ENCODE measurements around the gene DNAH11.
"Not testable (repeated sequence)": the region's sequence is repeated elsewhere in the genome, so short reads cannot be mapped to it uniquely, and the experiment has no call there.

Gene DNAH11

GRCh38 chr7:21675255-21675654 is 132.4 kb downstream of the DNAH11 start:
- FAIRE-seq (no peak), DNase-seq (ENCODE audit: insufficient read length, low spot score) (no peak)
- TF ChIP-seq POLR2A (IDR thresholded peaks at IDR 0.05; ENCODE audit: low read depth, low read length) = no peak

GRCh38 chr7:21690705-21691104 is 147.9 kb downstream of the DNAH11 start:
- no peak for FAIRE-seq
- TF ChIP-seq POLR2A (IDR thresholded peaks at IDR 0.05; ENCODE audit: low read depth, low read length) = no peak
- no peak for DNase-seq (ENCODE audit: insufficient read length, low spot score)

GRCh38 chr7:21691146-21691545 is 148.3 kb downstream of the DNAH11 start:
- not testable (repeated sequence) for FAIRE-seq; DNase-seq (ENCODE audit: insufficient read length, low spot score)

- not testable (repeated sequence) for FAIRE-seq; DNase-seq (ENCODE audit: insufficient read length, low spot score)
Measured at GRCh38 chr7:21700587-21700986, 157.7 kb downstream of the DNAH11 start.

- TF ChIP-seq POLR2A (IDR thresholded peaks at IDR 0.05; ENCODE audit: low read depth, low read length) = no peak
- FAIRE-seq = no peak
- no peak for DNase-seq (ENCODE audit: insufficient read length, low spot score)
Measured at GRCh38 chr7:21702303-21702702, 159.5 kb downstream of the DNAH11 start.

- no peak for TF ChIP-seq POLR2A (IDR thresholded peaks at IDR 0.05; ENCODE audit: low read depth, low read length)
- FAIRE-seq (no peak), DNase-seq (ENCODE audit: insufficient read length, low spot score) (no peak)
Measured at GRCh38 chr7:21704359-21704758, 161.5 kb downstream of the DNAH11 start.

GRCh38 chr7:21706131-21706530 is 163.3 kb downstream of the DNAH11 start:
- TF ChIP-seq POLR2A (IDR thresholded peaks at IDR 0.05; ENCODE audit: low read depth, low read length) = no peak
- FAIRE-seq = no peak
- DNase-seq (ENCODE audit: insufficient read length, low spot score) = no peak

GRCh38 chr7:21707566-21707965 is 164.7 kb downstream of the DNAH11 start:
- no peak for DNase-seq (ENCODE audit: insufficient read length, low spot score)
- no peak for TF ChIP-seq POLR2A (IDR thresholded peaks at IDR 0.05; ENCODE audit: low read depth, low read length)
- FAIRE-seq = no peak

- FAIRE-seq (no peak), DNase-seq (ENCODE audit: insufficient read length, low spot score) (no peak)
Measured at GRCh38 chr7:21708096-21708495, 165.3 kb downstream of the DNAH11 start.

GRCh38 chr7:21717323-21717722 is 174.5 kb downstream of the DNAH11 start:
- FAIRE-seq (no peak), DNase-seq (ENCODE audit: insufficient read length, low spot score) (no peak)
- no peak for TF ChIP-seq POLR2A (IDR thresholded peaks at IDR 0.05; ENCODE audit: low read depth, low read length)

More at GRCh38 chr7:21708096-21708495, 165.3 kb downstream of the DNAH11 start:
- no peak for TF ChIP-seq POLR2A (IDR thresholded peaks at IDR 0.05; ENCODE audit: low read depth, low read length)

- DNase-seq (ENCODE audit: insufficient read length, low spot score) (no peak), FAIRE-seq (no peak)
Measured at GRCh38 chr7:21718391-21718790, 175.6 kb downstream of the DNAH11 start.

GRCh38 chr7:21719846-21720245 is 177.0 kb downstream of the DNAH11 start:
- FAIRE-seq (no peak), DNase-seq (ENCODE audit: insufficient read length, low spot score) (no peak)
- no peak for TF ChIP-seq POLR2A (IDR thresholded peaks at IDR 0.05; ENCODE audit: low read depth, low read length)

More at GRCh38 chr7:21718391-21718790, 175.6 kb downstream of the DNAH11 start:
- no peak for TF ChIP-seq POLR2A (IDR thresholded peaks at IDR 0.05; ENCODE audit: low read depth, low read length)

- no peak for TF ChIP-seq POLR2A (IDR thresholded peaks at IDR 0.05; ENCODE audit: low read depth, low read length)
- DNase-seq (ENCODE audit: insufficient read length, low spot score) (no peak), FAIRE-seq (no peak)
Measured at GRCh38 chr7:21722371-21722770, 179.5 kb downstream of the DNAH11 start.

GRCh38 chr7:21724562-21724961 is 181.7 kb downstream of the DNAH11 start:
- DNase-seq (ENCODE audit: insufficient read length, low spot score) (no peak), FAIRE-seq (no peak)
- no peak for TF ChIP-seq POLR2A (IDR thresholded peaks at IDR 0.05; ENCODE audit: low read depth, low read length)

GRCh38 chr7:21730399-21730798 is 187.6 kb downstream of the DNAH11 start:
- FAIRE-seq = no peak
- no peak for DNase-seq (ENCODE audit: insufficient read length, low spot score)
- TF ChIP-seq POLR2A (IDR thresholded peaks at IDR 0.05; ENCODE audit: low read depth, low read length) = no peak

- no peak for DNase-seq (ENCODE audit: insufficient read length, low spot score)
- TF ChIP-seq POLR2A (IDR thresholded peaks at IDR 0.05; ENCODE audit: low read depth, low read length) = no peak
- no peak for FAIRE-seq
Measured at GRCh38 chr7:21731977-21732376, 189.1 kb downstream of the DNAH11 start.

GRCh38 chr7:21732956-21733355 is 190.1 kb downstream of the DNAH11 start:
- DNase-seq (ENCODE audit: insufficient read length, low spot score) = not testable (repeated sequence)

More at GRCh38 chr7:21732956-21733355, 190.1 kb downstream of the DNAH11 start:
- not testable (repeated sequence) for FAIRE-seq
